Measurements from ENCODE around the gene LUC7L.

LUC7L gene

GRCh38 chr16:203246-203645 is 26.0 kb downstream of the LUC7L start:
- no peak overlapping the region for H2BK120ac ChIP-seq (ENCODE audit: low read depth, low read length)
- no peak overlapping the region for H3K23ac ChIP-seq (ENCODE audit: low read depth, low read length, poor library complexity)
- no peak overlapping the region for H2AK5ac ChIP-seq (ENCODE audit: low read depth, low read length)
- H3K27me3 ChIP-seq (ENCODE audit: control insufficient read depth in 3 of 3, insufficient read depth in 3 of 3, low read depth in 1 of 3, low read length in 3 of 3), result no peaks in the 10 kb centered on the region
- H3K4me1 ChIP-seq (ENCODE audit: control insufficient read depth in 2 of 2, insufficient read depth in 1 of 2, low read depth in 1 of 2, low read length in 2 of 2), result no peaks in the 10 kb centered on the region
- H2BK5ac ChIP-seq (ENCODE audit: low read length), result no peak overlapping the region
- no peak overlapping the region for H3K18ac ChIP-seq (ENCODE audit: low read length)
- peaks cover 3% of the 10 kb centered on the region for H3K79me1 ChIP-seq (ENCODE audit: low read depth, low read length)
- H3K14ac ChIP-seq (ENCODE audit: low read length), result no peak overlapping the region
- no peak overlapping the region for H2BK12ac ChIP-seq (ENCODE audit: low read length)
- H3K4ac ChIP-seq (ENCODE audit: low read length), result no peak overlapping the region
- no peak overlapping the region for H4K91ac ChIP-seq (ENCODE audit: low read depth, low read length, poor library complexity)
- H3K4me2 ChIP-seq (ENCODE audit: insufficient read depth, low read length, poor library complexity, severe bottlenecking), result no peak overlapping the region
- H2AFZ ChIP-seq (ENCODE audit: low read length), result no peak overlapping the region
- no peak overlapping the region for H3K9ac ChIP-seq (ENCODE audit: low read depth, low read length, poor library complexity)
- no peak overlapping the region for H4K8ac ChIP-seq (ENCODE audit: low read depth, low read length)
- no CpG with 5 or more reads among the region's 4 CpGs for WGBS, 2 donors (ENCODE audit: extremely low coverage in 2 of 2, insufficient read length in 2 of 2, insufficient replicate concordance in 1 of 2)
- no peaks in the 10 kb centered on the region for H3K9me3 ChIP-seq (replicated peaks in 1 of 2; ENCODE audit: control insufficient read depth in 2 of 2, insufficient read depth in 1 of 2, low read depth in 1 of 2, low read length in 2 of 2)
- DNase-seq (ENCODE audit: low spot score), result no peak
- peaks cover 37 to 96% of the 10 kb centered on the region in 2 donors for H3K36me3 ChIP-seq (replicated peaks in 1 of 2; ENCODE audit: control insufficient read depth in 2 of 2, insufficient read depth in 2 of 2, low read length in 2 of 2)
- H3K27ac ChIP-seq (replicated peaks; ENCODE audit: low read length), result no peak overlapping the region
- H3K4me3 ChIP-seq (ENCODE audit: low read length in 2 of 2), result no peak overlapping the region
- no peak overlapping the region for H2BK15ac ChIP-seq (ENCODE audit: low read length)

GRCh38 chr16:200388-200787 is 28.9 kb downstream of the LUC7L start:
- Histone ChIP-seq H4K8ac (ENCODE audit: low read depth, low read length) (no peak overlapping the region), H3K36me3 (replicated peaks in 1 of 2; ENCODE audit: control insufficient read depth in 2 of 2, insufficient read depth in 2 of 2, low read length in 2 of 2) (peaks cover 39 to 96% of the 10 kb centered on the region in 2 donors), H3K14ac (ENCODE audit: low read length) (no peak overlapping the region), H2BK5ac (ENCODE audit: low read length) (no peak overlapping the region), H2BK15ac (ENCODE audit: low read length) (no peak overlapping the region), H3K27ac (replicated peaks; ENCODE audit: low read length) (no peak overlapping the region), H4K91ac (ENCODE audit: low read depth, low read length, poor library complexity) (no peak overlapping the region), H3K4me3 (ENCODE audit: low read length in 2 of 2) (no peak overlapping the region), H2BK120ac (ENCODE audit: low read depth, low read length) (no peak overlapping the region), H3K9me3 (replicated peaks in 1 of 2; ENCODE audit: control insufficient read depth in 2 of 2, insufficient read depth in 1 of 2, low read depth in 1 of 2, low read length in 2 of 2) (no peaks in the 10 kb centered on the region), H3K18ac (ENCODE audit: low read length) (no peak overlapping the region), H2AFZ (ENCODE audit: low read length) (no peak overlapping the region), H3K27me3 (ENCODE audit: control insufficient read depth in 3 of 3, insufficient read depth in 3 of 3, low read depth in 1 of 3, low read length in 3 of 3) (no peaks in the 10 kb centered on the region), H2BK12ac (ENCODE audit: low read length) (no peak overlapping the region), H3K4me2 (ENCODE audit: insufficient read depth, low read length, poor library complexity, severe bottlenecking) (no peak overlapping the region), H3K9ac (ENCODE audit: low read depth, low read length, poor library complexity) (no peak overlapping the region), H3K4ac (ENCODE audit: low read length) (no peak overlapping the region), H3K79me1 (ENCODE audit: low read depth, low read length) (peaks cover 4% of the 10 kb centered on the region), H3K4me1 (ENCODE audit: control insufficient read depth in 2 of 2, insufficient read depth in 1 of 2, low read depth in 1 of 2, low read length in 2 of 2) (no peaks in the 10 kb centered on the region), H2AK5ac (ENCODE audit: low read depth, low read length) (no peak overlapping the region), H3K23ac (ENCODE audit: low read depth, low read length, poor library complexity) (no peak overlapping the region)
- no peak for DNase-seq (ENCODE audit: low spot score)
- WGBS, 2 donors (ENCODE audit: extremely low coverage in 2 of 2, insufficient read length in 2 of 2, insufficient replicate concordance in 1 of 2), result no CpG with 5 or more reads among the region's 5 CpGs

GRCh38 chr16:194516-194915 is 34.7 kb downstream of the LUC7L start:
- no peak overlapping the region for H2AFZ ChIP-seq (ENCODE audit: low read length)
- peaks cover 6% of the 10 kb centered on the region for H3K79me1 ChIP-seq (ENCODE audit: low read depth, low read length)
- peaks cover 0 to 2% (median 0%) of the 10 kb centered on the region in 3 experiments for H3K27me3 ChIP-seq (ENCODE audit: control insufficient read depth in 3 of 3, insufficient read depth in 3 of 3, low read depth in 1 of 3, low read length in 3 of 3)
- H3K14ac ChIP-seq (ENCODE audit: low read length), result no peak overlapping the region
- no peak overlapping the region for H3K4me3 ChIP-seq (ENCODE audit: low read length in 2 of 2)
- no peak overlapping the region for H4K8ac ChIP-seq (ENCODE audit: low read depth, low read length)
- no peak overlapping the region for H3K4me2 ChIP-seq (ENCODE audit: insufficient read depth, low read length, poor library complexity, severe bottlenecking)
- no peak overlapping the region for H3K18ac ChIP-seq (ENCODE audit: low read length)
- H3K4ac ChIP-seq (ENCODE audit: low read length), result no peak overlapping the region
- no peak overlapping the region for H2BK15ac ChIP-seq (ENCODE audit: low read length)
- H2BK5ac ChIP-seq (ENCODE audit: low read length), result no peak overlapping the region
- H3K9me3 ChIP-seq (replicated peaks in 1 of 2; ENCODE audit: control insufficient read depth in 2 of 2, insufficient read depth in 1 of 2, low read depth in 1 of 2, low read length in 2 of 2), result peaks cover 0 to 2% of the 10 kb centered on the region in 2 donors
- no peaks in the 10 kb centered on the region for H3K4me1 ChIP-seq (ENCODE audit: control insufficient read depth in 2 of 2, insufficient read depth in 1 of 2, low read depth in 1 of 2, low read length in 2 of 2)
- H2BK120ac ChIP-seq (ENCODE audit: low read depth, low read length), result no peak overlapping the region
- H4K91ac ChIP-seq (ENCODE audit: low read depth, low read length, poor library complexity), result no peak overlapping the region
- H3K36me3 ChIP-seq (replicated peaks in 1 of 2; ENCODE audit: control insufficient read depth in 2 of 2, insufficient read depth in 2 of 2, low read length in 2 of 2), result peaks cover 67 to 99% of the 10 kb centered on the region in 2 donors
- H3K9ac ChIP-seq (ENCODE audit: low read depth, low read length, poor library complexity), result no peak overlapping the region
- no CpG with 5 or more reads among the region's 6 CpGs for WGBS, 2 donors (ENCODE audit: extremely low coverage in 2 of 2, insufficient read length in 2 of 2, insufficient replicate concordance in 1 of 2)
- no peak for DNase-seq (ENCODE audit: low spot score)
- no peak overlapping the region for H2AK5ac ChIP-seq (ENCODE audit: low read depth, low read length)
- H2BK12ac ChIP-seq (ENCODE audit: low read length), result no peak overlapping the region
- no peak overlapping the region for H3K23ac ChIP-seq (ENCODE audit: low read depth, low read length, poor library complexity)
- H3K27ac ChIP-seq (replicated peaks; ENCODE audit: low read length), result no peak overlapping the region

GRCh38 chr16:193441-193840 is 35.8 kb downstream of the LUC7L start:
- Histone ChIP-seq H3K4me2 (ENCODE audit: insufficient read depth, low read length, poor library complexity, severe bottlenecking) (no peak overlapping the region), H4K8ac (ENCODE audit: low read depth, low read length) (no peak overlapping the region), H3K9ac (ENCODE audit: low read depth, low read length, poor library complexity) (no peak overlapping the region), H4K91ac (ENCODE audit: low read depth, low read length, poor library complexity) (no peak overlapping the region), H3K23ac (ENCODE audit: low read depth, low read length, poor library complexity) (no peak overlapping the region), H2BK120ac (ENCODE audit: low read depth, low read length) (no peak overlapping the region), H3K27me3 (ENCODE audit: control insufficient read depth in 3 of 3, insufficient read depth in 3 of 3, low read depth in 1 of 3, low read length in 3 of 3) (peaks cover 0 to 2% (median 0%) of the 10 kb centered on the region in 3 experiments), H3K79me1 (ENCODE audit: low read depth, low read length) (peaks cover 6% of the 10 kb centered on the region), H3K4me3 (ENCODE audit: low read length in 2 of 2) (no peak overlapping the region), H2BK15ac (ENCODE audit: low read length) (no peak overlapping the region), H2BK12ac (ENCODE audit: low read length) (no peak overlapping the region), H3K14ac (ENCODE audit: low read length) (no peak overlapping the region), H3K4ac (ENCODE audit: low read length) (no peak overlapping the region), H2AFZ (ENCODE audit: low read length) (no peak overlapping the region), H3K4me1 (ENCODE audit: control insufficient read depth in 2 of 2, insufficient read depth in 1 of 2, low read depth in 1 of 2, low read length in 2 of 2) (no peaks in the 10 kb centered on the region), H2BK5ac (ENCODE audit: low read length) (no peak overlapping the region), H3K9me3 (replicated peaks in 1 of 2; ENCODE audit: control insufficient read depth in 2 of 2, insufficient read depth in 1 of 2, low read depth in 1 of 2, low read length in 2 of 2) (peaks cover 0 to 2% of the 10 kb centered on the region in 2 donors), H3K27ac (replicated peaks; ENCODE audit: low read length) (no peak overlapping the region), H3K18ac (ENCODE audit: low read length) (no peak overlapping the region), H3K36me3 (replicated peaks in 1 of 2; ENCODE audit: control insufficient read depth in 2 of 2, insufficient read depth in 2 of 2, low read length in 2 of 2) (peaks cover 70 to 99% of the 10 kb centered on the region in 2 donors), H2AK5ac (ENCODE audit: low read depth, low read length) (no peak overlapping the region)
- no peak for DNase-seq (ENCODE audit: low spot score)
- no CpG with 5 or more reads among the region's 15 CpGs for WGBS, 2 donors (ENCODE audit: extremely low coverage in 2 of 2, insufficient read length in 2 of 2, insufficient replicate concordance in 1 of 2)

All from neuronal stem cell (in vitro differentiated cells).